ENCODE measurements around the gene KLB. TPM values are rescaled to one million over a fixed set of nuclear protein-coding genes. Genes with fewer than 3 reads are reported as not detected.
"Not testable (repeated sequence)": the region's sequence is repeated elsewhere in the genome, so short reads cannot be mapped to it uniquely, and the experiment has no call there.

The KLB gene
- total RNA-seq, 1 experiment from 2014 or later: not detected

DNA sequence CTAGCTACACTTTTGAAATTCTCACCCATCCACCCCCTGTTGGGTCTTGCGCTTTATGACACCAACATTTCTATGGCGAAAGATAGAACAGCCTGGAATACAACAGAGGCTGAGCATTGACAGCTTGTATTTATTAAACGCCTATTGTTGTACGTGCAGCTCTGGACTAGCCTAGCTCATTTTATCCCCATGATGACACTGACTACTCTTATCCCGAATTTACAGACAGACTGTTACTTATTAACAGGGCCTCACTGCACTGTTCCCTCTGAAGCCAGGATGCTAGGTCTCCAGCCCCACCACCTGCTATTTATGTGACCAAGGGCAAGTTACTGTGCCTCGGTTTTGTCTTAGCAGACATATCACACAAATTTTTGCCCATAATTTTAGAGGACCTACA is 39.6 kb upstream of the KLB start:
- no TSS peak for BruUV-seq (replicated peaks)
- intact Hi-C loops (cut with micrococcal nuclease): no loop called here
- Mint-ChIP-seq H3K27ac (ENCODE audit: low read depth, unreplicated experiment) (peak overlapping the region; percentile 91), H3K4me3 (ENCODE audit: unreplicated experiment) (peak overlapping the region; percentile 91), H3K36me3 (ENCODE audit: insufficient read depth, unreplicated experiment) (peaks cover 8% of the 10 kb centered on the region), H3K4me1 (ENCODE audit: insufficient read depth, unreplicated experiment) (peaks cover 26% of the 10 kb centered on the region), H3K27me3 (ENCODE audit: insufficient read depth, unreplicated experiment) (no peaks in the 10 kb centered on the region), H3K9me3 (ENCODE audit: unreplicated experiment) (no peaks in the 10 kb centered on the region)
- CTCF ChIA-PET: interaction anchor here (0.6 to 0.8 kb wide), 2 partner anchors 478 to 799 kb away, joined by 3 to 4 read pairs; no protein-coding TSS in a partner anchor
- POLR2A ChIA-PET: interaction anchor here (1.2 to 5.8 kb wide), 8 partner anchors 11 to 271 kb away, joined by 3 to 105 read pairs (median 6); partner anchors contain the start of genes LIAS, RPL9 and SMIM14
- DNase-seq (ENCODE audit: unreplicated experiment): no peak
- no peak for TF ChIP-seq CTCF (IDR thresholded peaks at IDR 0.05; ENCODE audit: unreplicated experiment)

GRCh38 chr4:39369301-39369700 is 37.4 kb upstream of the KLB start:
- H3K27me3 Mint-ChIP-seq (ENCODE audit: insufficient read depth, unreplicated experiment): no peaks in the 10 kb centered on the region
- H3K9me3 Mint-ChIP-seq (ENCODE audit: unreplicated experiment): no peaks in the 10 kb centered on the region
- intact Hi-C loops (cut with micrococcal nuclease): no loop called here
- peaks cover 11% of the 10 kb centered on the region for H3K4me1 Mint-ChIP-seq (ENCODE audit: insufficient read depth, unreplicated experiment)
- DNase-seq (ENCODE audit: unreplicated experiment): no peak
- BruUV-seq (replicated peaks): no TSS peak
- POLR2A ChIA-PET: interaction anchor here (5.8 kb wide), 1 partner anchor 88 kb away, joined by 72 read pairs; the partner anchor contains the start of genes LIAS and RPL9
- CTCF ChIA-PET: no interaction called here
- peaks cover 8% of the 10 kb centered on the region for H3K36me3 Mint-ChIP-seq (ENCODE audit: insufficient read depth, unreplicated experiment)
- no peak overlapping the region for H3K27ac Mint-ChIP-seq (ENCODE audit: low read depth, unreplicated experiment)
- no peak overlapping the region for H3K4me3 Mint-ChIP-seq (ENCODE audit: unreplicated experiment)
- no peak for TF ChIP-seq CTCF (IDR thresholded peaks at IDR 0.05; ENCODE audit: unreplicated experiment)

- H3K36me3 Mint-ChIP-seq (ENCODE audit: insufficient read depth, unreplicated experiment); intact Hi-C loops (cut with micrococcal nuclease); POLR2A ChIA-PET; H3K4me1 Mint-ChIP-seq (ENCODE audit: insufficient read depth, unreplicated experiment); DNase-seq (ENCODE audit: unreplicated experiment); H3K27ac Mint-ChIP-seq (ENCODE audit: low read depth, unreplicated experiment); CTCF ChIA-PET; H3K4me3 Mint-ChIP-seq (ENCODE audit: unreplicated experiment); H3K9me3 Mint-ChIP-seq (ENCODE audit: unreplicated experiment); BruUV-seq (replicated peaks): not testable (repeated sequence)
- H3K27me3 Mint-ChIP-seq (ENCODE audit: insufficient read depth, unreplicated experiment): peaks cover 11% of the 10 kb centered on the region
These were observed 35.5 kb upstream of the KLB start for GRCh38 chr4:39371209-39371608.

DNA sequence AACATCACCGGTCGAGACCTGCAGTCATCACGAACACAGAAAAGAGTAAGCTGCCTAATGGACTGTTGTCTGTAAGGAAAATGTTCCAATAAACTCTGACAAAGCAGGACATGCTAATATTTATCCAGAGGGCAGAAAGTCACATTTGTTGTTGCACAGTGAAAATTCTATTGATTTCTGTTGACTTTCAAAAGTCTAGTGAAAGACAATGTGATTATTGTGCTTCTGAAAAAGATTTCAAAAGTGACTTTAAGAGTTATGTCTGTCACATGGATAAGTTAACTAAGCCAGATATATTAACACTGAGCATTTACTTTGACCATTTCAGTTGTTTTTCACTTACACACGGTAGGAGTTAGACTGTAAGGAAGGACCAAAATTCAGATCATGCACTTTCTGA is 31.3 kb upstream of the KLB start:
- DNase-seq (ENCODE audit: unreplicated experiment): no peak
- TF ChIP-seq CTCF (IDR thresholded peaks at IDR 0.05; ENCODE audit: unreplicated experiment): no peak
- Mint-ChIP-seq H3K4me3 (ENCODE audit: unreplicated experiment) (no peak overlapping the region), H3K4me1 (ENCODE audit: insufficient read depth, unreplicated experiment) (no peaks in the 10 kb centered on the region), H3K27me3 (ENCODE audit: insufficient read depth, unreplicated experiment) (peaks cover 53% of the 10 kb centered on the region), H3K36me3 (ENCODE audit: insufficient read depth, unreplicated experiment) (no peaks in the 10 kb centered on the region), H3K9me3 (ENCODE audit: unreplicated experiment) (peaks cover 9% of the 10 kb centered on the region), H3K27ac (ENCODE audit: low read depth, unreplicated experiment) (no peak overlapping the region)
- ChIA-PET POLR2A (no interaction called here), CTCF (no interaction called here)
- intact Hi-C loops (cut with micrococcal nuclease): no loop called here
- no TSS peak for BruUV-seq (replicated peaks)

DNA sequence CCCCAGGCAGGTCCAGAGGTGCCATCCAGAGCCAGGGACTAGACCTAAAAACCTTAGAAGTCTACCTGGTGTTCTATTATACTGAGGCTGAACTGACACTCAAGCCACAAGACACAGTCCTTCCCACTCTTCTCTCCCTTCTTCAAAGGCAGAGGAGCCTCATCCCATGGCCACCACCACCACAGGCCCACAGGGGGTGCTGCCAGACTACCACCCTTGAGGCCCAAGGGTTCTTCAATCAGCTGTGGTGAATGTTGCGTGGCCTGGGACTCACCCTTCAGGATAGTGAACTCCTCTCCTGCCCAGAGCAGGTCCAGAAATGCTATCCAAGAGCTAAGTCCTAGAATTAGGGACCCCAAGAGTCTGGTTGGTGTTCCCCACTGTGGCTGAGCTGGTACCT is 23.0 kb upstream of the KLB start:
- intact Hi-C loops (cut with micrococcal nuclease): no loop called here
- BruUV-seq (replicated peaks): no TSS peak
- no peak for DNase-seq (ENCODE audit: unreplicated experiment)
- ChIA-PET POLR2A (no interaction called here), CTCF (interaction anchor here (0.7 to 1.0 kb wide), 2 partner anchors 10 to 26 kb away, joined by 3 read pairs; no protein-coding TSS in a partner anchor)
- no peak overlapping the region for H3K27ac Mint-ChIP-seq (ENCODE audit: low read depth, unreplicated experiment)
- H3K4me1 Mint-ChIP-seq (ENCODE audit: insufficient read depth, unreplicated experiment): no peaks in the 10 kb centered on the region
- peaks cover 42% of the 10 kb centered on the region for H3K27me3 Mint-ChIP-seq (ENCODE audit: insufficient read depth, unreplicated experiment)
- no peak overlapping the region for H3K4me3 Mint-ChIP-seq (ENCODE audit: unreplicated experiment)
- no peaks in the 10 kb centered on the region for H3K36me3 Mint-ChIP-seq (ENCODE audit: insufficient read depth, unreplicated experiment)
- peaks cover 9% of the 10 kb centered on the region for H3K9me3 Mint-ChIP-seq (ENCODE audit: unreplicated experiment)
- TF ChIP-seq CTCF (IDR thresholded peaks at IDR 0.05; ENCODE audit: unreplicated experiment): no peak

All from MCF 10A (cell line).